Breast epithelium (tissue), 3 donors: ENCODE measurements around the gene ST6GALNAC4.

Experiments
- CTCF ChIP-seq, 3 donors: fragments of 450-650 bp; IDR thresholded peaks; one replicate each; pipeline ENCODE4 v1.5.1; 2016 to 2017; ENCODE audit warnings: antibody characterized with exemption in 3 of 3, mild to moderate bottlenecking in 3 of 3, moderate library complexity in 3 of 3
- POLR2A ChIP-seq: fragments of 450-650 bp; IDR thresholded peaks from one replicate; pipeline ENCODE4 v1.6.1; 2016; ENCODE audit warnings: antibody characterized with exemption, mild to moderate bottlenecking, moderate library complexity
- POLR2AphosphoS5 ChIP-seq, 3 donors: sonication (generic); formaldehyde crosslinking; IDR thresholded peaks; one replicate each; pipeline ENCODE4 v1.6.1; 2017; ENCODE audit warnings: antibody characterized with exemption in 3 of 3

DNA sequence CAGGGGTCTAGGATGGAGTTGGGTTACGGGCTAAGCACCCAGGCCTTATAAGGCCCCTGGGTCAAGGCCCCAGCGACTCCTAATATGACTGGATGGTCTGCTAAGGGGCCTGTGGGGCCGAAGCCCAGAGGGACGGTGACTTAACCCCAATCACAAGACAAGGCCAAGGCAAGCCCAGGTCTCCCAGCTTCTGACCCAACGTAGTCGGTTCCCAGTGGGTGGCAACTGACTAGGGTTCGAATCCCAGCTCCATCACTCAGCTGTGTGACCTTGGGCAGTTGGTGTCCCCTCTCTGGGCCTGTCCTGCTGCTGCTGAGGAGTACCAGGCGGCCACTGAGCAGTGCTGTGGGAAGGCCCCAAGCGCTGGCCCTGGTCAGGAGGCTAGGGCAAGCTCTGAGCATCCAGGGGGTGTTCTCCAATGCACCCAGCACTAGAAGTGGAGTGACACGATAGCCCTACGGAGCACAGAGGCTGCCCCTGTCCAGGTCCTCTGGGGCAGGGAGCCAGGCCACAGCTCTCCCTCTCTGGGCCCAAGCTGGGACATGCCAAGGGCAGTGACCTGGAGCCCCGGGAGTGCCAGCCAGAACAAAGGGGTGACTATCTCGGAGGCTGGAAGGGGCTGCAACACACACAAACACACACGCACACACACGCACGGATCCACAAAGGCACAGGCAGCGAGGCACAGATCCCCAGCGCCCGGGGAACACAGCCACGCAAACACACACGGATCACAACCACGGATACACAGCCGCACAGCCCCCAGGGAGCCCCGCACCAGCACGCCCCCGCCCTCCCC lies 39.9 kb downstream of the ST6GALNAC4 start:
- TF ChIP-seq POLR2AphosphoS5 (IDR thresholded peaks at IDR 0.05) (no peak), CTCF (IDR thresholded peaks at IDR 0.05) (no peak), POLR2A (no peak)
